Skeletal muscle tissue (tissue), 4 donors: ENCODE measurements around the gene RAPGEF2. TPM values are rescaled to one million over a fixed set of nuclear protein-coding genes. Genes with fewer than 3 reads are reported as not detected.

Source experiments
- H3K27ac ChIP-seq: one replicate; pipeline ENCODE4 v1.7.0; 2013; ENCODE audit warnings: mild to moderate bottlenecking, low read depth, low read length, inconsistent platforms
- H3K27me3 ChIP-seq, 3 donors: one replicate each; pipeline ENCODE4 v1.7.0; 2013; ENCODE audit warnings: low read length in 3 of 3; ENCODE audit not compliant: control insufficient read depth in 3 of 3, insufficient read depth in 3 of 3
- H3K36me3 ChIP-seq, 3 donors: one replicate each; pipeline ENCODE4 v1.7.0; 2013; ENCODE audit warnings: low read length in 3 of 3; ENCODE audit not compliant: control insufficient read depth in 3 of 3, insufficient read depth in 3 of 3
- H3K4me1 ChIP-seq, 3 donors: one replicate each; pipeline ENCODE4 v1.7.0; 2013; ENCODE audit warnings: low read length in 3 of 3, mild to moderate bottlenecking in 3 of 3; ENCODE audit not compliant: control insufficient read depth in 3 of 3, insufficient read depth in 3 of 3
- H3K4me3 ChIP-seq, 3 donors: one replicate each; pipeline ENCODE4 v1.7.0; 2013; ENCODE audit warnings: low read length in 3 of 3
- H3K9ac ChIP-seq, 3 donors: one replicate each; pipeline ENCODE4 v1.7.0; 2013; ENCODE audit warnings: low read length in 3 of 3, mild to moderate bottlenecking in 3 of 3, moderate library complexity in 2 of 3, low read depth in 1 of 3
- H3K9me3 ChIP-seq, 3 donors: one replicate each; pipeline ENCODE4 v1.7.0; 2013; ENCODE audit warnings: low read length in 3 of 3; ENCODE audit not compliant: control insufficient read depth in 3 of 3
- total RNA-seq: library from RNA; depleted of rRNA; stranded (reverse); fragments of >200 nt; gene quantifications from one replicate; pipeline ENCODE4 v1.2.3, GENCODE V29; 2014
- donor health status: Osteomylitis.

The RAPGEF2 gene
- total RNA-seq, 1 donor from 2014 or later, result 46.4 TPM

DNA sequence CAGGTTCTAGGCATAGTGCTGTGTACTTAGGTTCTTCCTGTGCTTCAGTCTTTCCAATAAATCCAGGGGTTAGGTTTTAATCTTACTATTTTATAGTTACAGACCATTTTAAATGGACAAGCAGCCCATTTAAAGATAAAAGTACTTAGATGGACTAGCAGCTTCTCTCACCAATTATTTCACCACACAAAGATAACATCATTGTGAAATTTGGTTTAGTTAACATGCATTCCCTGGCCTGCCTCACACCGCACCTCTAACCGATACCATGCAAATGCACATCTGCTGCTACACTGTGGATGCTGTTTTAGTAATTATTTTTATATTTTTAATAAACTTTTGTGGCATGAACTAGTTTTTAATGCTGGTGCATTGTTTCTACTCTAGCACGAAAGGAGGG lies 252.6 kb downstream of the RAPGEF2 start:
- H3K36me3 ChIP-seq, result peaks cover 30 to 71% (median 58%) of the 10 kb centered on the region in 3 donors
- H3K27ac ChIP-seq, result no peak overlapping the region
- H3K4me1 ChIP-seq, result peaks cover 3 to 7% (median 5%) of the 10 kb centered on the region in 3 donors
- H3K4me3 ChIP-seq, result no peak overlapping the region
- no peak overlapping the region for H3K9ac ChIP-seq
- no peaks in the 10 kb centered on the region for H3K27me3 ChIP-seq
- H3K9me3 ChIP-seq, result no peaks in the 10 kb centered on the region

DNA sequence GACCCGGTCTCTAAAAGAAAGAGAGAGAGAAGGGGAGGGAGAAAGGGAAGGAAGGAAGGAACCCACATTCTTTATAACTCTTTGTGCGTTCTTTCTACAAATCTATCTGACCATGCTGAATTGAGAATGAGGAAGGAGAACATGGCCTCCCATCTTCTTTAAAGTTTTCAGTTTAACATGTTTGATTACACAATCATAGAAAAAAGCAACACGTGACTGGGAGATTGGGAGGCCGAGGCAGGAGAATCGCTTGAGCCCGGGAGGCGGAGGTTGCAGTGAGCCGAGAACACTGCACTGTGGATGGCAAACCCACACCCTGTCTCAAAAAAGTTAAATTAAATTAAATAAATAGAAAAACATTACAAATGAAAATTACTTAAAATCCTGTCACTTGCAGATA lies 254.5 kb downstream of the RAPGEF2 start:
- peaks cover 28 to 71% (median 53%) of the 10 kb centered on the region in 3 donors for H3K36me3 ChIP-seq
- no peaks in the 10 kb centered on the region for H3K9me3 ChIP-seq
- no peaks in the 10 kb centered on the region for H3K27me3 ChIP-seq
- no peak overlapping the region for H3K9ac ChIP-seq
- no peak overlapping the region for H3K4me3 ChIP-seq
- H3K4me1 ChIP-seq, result peaks cover 0 to 3% (median 0%) of the 10 kb centered on the region in 3 donors
- no peak overlapping the region for H3K27ac ChIP-seq

DNA sequence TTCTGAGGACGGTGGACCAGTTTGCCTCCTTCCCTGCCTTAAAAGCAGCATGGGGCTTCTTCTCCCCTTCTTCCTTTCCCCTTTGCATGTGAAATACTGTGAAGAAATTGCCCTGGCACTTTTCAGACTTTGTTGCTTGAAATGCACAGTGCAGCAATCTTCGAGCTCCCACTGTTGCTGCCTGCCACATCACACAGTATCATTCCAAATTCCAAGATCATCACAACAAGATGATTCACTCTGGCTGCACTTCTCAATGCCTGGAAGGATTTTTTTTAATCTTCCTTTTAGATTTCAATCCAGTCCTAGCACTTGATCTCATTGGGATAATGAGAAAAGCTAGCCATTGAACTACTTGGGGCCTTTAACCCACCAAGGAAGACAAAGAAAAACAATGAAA lies 255.3 kb downstream of the RAPGEF2 start:
- Histone ChIP-seq H3K4me3 (no peak overlapping the region), H3K27ac (peak overlapping the region; percentile 9), H3K9me3 (no peaks in the 10 kb centered on the region), H3K9ac (no peak overlapping the region), H3K27me3 (no peaks in the 10 kb centered on the region), H3K4me1 (peaks cover 0 to 3% (median 0%) of the 10 kb centered on the region in 3 donors), H3K36me3 (peaks cover 28 to 62% (median 47%) of the 10 kb centered on the region in 3 donors)

DNA sequence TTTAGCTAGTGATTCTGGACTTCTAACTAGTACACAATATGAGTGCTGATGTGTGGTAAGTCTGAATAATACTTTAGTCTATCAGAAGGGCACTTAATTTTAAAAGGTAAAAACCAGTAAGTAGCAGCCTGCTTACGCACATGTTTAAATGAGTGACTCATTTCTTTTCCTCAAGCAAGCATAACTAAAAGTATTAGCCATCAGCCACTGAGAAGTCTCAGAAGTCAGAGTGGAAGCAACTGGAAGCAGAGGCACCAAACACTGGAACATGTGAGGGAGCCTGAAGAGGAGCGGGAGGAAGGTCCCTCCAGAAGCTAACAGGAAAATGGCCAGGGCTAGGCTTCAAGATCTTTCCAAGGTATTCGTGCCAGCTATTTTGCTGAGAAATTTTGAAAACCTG lies 257.7 kb downstream of the RAPGEF2 start:
- Histone ChIP-seq H3K9me3 (no peaks in the 10 kb centered on the region), H3K9ac (no peak overlapping the region), H3K4me1 (peaks cover 0 to 3% (median 0%) of the 10 kb centered on the region in 3 donors), H3K27me3 (no peaks in the 10 kb centered on the region), H3K27ac (no peak overlapping the region), H3K4me3 (no peak overlapping the region), H3K36me3 (peaks cover 20 to 46% (median 30%) of the 10 kb centered on the region in 3 donors)

DNA sequence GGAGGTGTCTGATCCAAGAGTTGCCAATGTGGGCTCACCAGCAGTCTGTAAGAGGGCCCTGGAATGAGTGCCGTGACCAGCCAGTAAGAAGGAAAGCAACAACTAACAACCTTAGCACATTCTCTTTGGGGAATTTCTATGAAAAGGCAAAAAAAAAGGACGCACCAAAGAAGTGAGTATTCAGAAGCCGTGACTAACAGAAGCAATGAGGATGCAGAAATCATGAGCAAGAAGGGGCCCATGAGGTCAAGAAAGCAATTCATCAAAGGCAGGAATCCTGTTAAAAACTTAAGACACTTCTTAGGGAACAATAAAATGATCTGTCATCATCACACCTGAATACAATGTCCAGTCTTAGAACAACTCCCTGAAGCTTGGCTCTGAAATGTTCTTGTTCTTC lies 260.5 kb downstream of the RAPGEF2 start:
- H3K4me1 ChIP-seq, result no peaks in the 10 kb centered on the region
- no peaks in the 10 kb centered on the region for H3K27me3 ChIP-seq
- no peak overlapping the region for H3K4me3 ChIP-seq
- no peak overlapping the region for H3K27ac ChIP-seq
- H3K36me3 ChIP-seq, result peaks cover 6 to 22% (median 10%) of the 10 kb centered on the region in 3 donors
- no peaks in the 10 kb centered on the region for H3K9me3 ChIP-seq
- no peak overlapping the region for H3K9ac ChIP-seq

DNA sequence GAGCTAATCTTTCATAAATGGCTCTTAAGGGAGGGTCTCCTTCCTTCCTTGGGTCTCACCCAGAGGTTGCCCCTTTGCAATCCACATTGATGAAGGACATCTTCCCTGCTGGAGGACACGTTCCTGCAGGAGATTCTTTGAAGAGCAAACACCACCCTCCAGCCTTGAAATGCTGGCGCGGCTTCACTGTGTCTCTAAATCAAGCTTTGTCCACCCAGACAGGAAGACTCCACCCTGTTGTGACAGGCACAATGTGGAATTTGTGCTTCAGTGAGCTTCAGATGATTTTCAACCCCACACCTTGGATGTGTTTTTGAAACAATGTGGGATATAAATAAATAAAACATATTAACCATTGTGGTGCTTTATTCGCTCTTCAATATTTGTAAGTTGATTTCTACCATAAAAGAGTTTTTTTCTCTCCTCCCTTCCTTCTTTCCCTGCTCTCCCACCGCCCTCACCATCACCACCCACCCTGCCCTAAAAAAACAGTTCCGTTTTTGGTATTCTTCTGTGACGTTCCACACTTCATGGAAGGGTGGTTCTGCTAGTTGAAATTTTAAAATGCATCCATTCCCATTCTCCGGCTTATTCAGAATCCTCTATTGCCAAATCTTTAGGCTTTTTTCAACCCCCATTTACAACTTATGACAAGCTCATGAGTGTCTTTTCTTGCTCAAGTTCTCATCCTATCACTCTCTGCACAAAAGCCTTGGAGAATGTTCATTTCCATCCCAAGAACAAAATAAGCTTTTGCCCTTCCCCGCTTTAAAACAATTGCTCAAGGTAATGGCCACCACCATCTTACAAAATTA lies 264.3 kb downstream of the RAPGEF2 start:
- Histone ChIP-seq H3K27ac (no peak overlapping the region), H3K9me3 (no peaks in the 10 kb centered on the region), H3K4me3 (no peak overlapping the region), H3K27me3 (no peaks in the 10 kb centered on the region), H3K4me1 (no peaks in the 10 kb centered on the region), H3K36me3 (no peaks in the 10 kb centered on the region), H3K9ac (no peak overlapping the region)

DNA sequence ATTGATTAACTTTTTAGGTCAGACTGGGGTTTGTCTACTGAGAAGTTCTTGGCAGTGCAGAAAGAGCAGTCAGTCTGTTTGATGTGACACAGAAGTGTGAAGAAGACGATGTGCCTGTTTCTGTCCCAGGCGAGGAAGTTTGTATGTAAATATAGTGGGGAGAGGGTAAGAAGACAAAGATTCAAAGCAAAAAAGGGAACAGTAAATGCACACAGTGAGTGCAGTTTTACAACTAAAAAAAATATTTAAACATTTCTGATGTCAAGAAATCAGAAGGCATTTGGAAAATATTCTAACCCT lies 264.9 kb downstream of the RAPGEF2 start:
- Histone ChIP-seq H3K9me3 (no peaks in the 10 kb centered on the region), H3K9ac (no peak overlapping the region), H3K27me3 (no peaks in the 10 kb centered on the region), H3K36me3 (no peaks in the 10 kb centered on the region), H3K27ac (no peak overlapping the region), H3K4me1 (no peaks in the 10 kb centered on the region), H3K4me3 (no peak overlapping the region)

DNA sequence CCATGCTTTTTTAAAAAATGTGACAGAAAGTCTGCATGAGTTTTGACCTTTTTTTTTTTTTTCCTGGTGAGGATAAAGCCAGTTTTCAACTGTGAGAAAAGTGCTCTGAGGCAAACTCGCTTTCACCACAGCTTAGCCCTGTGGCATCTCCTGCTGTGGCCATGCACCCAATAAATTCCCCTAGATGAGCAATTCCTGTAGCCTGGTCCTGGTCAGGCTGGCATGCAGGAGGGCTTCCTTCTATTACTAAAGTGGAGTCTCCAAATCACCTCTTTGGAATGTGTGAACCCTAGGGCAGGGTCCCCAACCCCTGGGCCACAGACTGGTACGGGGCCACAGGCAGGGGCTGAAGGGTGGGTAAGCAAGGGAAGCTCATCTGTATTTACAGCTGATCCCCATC lies 265.4 kb downstream of the RAPGEF2 start:
- no peaks in the 10 kb centered on the region for H3K4me1 ChIP-seq
- no peaks in the 10 kb centered on the region for H3K36me3 ChIP-seq
- no peaks in the 10 kb centered on the region for H3K27me3 ChIP-seq
- H3K27ac ChIP-seq, result no peak overlapping the region
- H3K9ac ChIP-seq, result no peak overlapping the region
- no peak overlapping the region for H3K4me3 ChIP-seq
- H3K9me3 ChIP-seq, result no peaks in the 10 kb centered on the region

DNA sequence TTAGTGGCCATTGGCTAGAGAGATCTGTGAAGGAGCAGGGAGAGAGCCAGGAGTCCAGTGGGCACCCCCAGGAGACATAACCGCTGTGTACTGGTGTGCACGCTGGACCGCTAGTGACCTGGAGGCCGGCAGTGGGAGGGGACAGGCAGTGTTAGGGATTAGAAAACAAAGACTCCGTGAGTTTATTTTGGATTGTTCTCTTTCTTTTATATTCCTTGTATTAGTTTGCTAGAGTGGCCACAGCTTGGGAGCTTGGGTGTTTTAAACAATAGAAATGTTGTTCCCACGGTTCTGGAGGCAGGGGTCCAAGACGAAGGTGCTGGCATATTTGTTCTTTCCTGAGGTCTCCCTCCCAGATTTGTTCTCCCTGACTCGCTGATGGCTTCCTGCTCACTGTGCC lies 266.4 kb downstream of the RAPGEF2 start:
- Histone ChIP-seq H3K9me3 (no peaks in the 10 kb centered on the region), H3K9ac (no peak overlapping the region), H3K36me3 (no peaks in the 10 kb centered on the region), H3K4me1 (no peaks in the 10 kb centered on the region), H3K27me3 (no peaks in the 10 kb centered on the region), H3K27ac (no peak overlapping the region), H3K4me3 (no peak overlapping the region)

DNA sequence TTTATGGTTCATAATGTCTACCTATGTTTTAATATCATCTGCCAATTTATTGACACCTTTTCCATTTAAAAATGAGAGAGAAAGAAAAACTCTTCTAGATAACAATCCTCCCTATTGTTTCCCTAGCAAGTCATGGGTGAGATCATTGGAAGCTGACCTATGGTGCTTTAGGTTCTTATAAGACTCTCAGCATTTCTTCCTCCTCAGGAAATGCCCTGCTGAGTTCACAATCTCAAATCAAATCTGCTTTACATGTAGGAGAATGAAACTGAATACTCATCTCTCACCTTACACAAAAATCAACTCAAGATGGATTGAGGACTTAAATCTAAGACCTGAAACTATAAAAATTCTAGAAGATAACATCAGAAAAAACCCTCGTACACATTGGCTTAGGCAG lies 267.4 kb downstream of the RAPGEF2 start:
- Histone ChIP-seq H3K9me3 (no peaks in the 10 kb centered on the region), H3K27ac (no peak overlapping the region)

More for the DNA sequence above, 267.4 kb downstream of the RAPGEF2 start:
- no peak overlapping the region for H3K4me3 ChIP-seq
- no peaks in the 10 kb centered on the region for H3K4me1 ChIP-seq
- no peaks in the 10 kb centered on the region for H3K27me3 ChIP-seq
- H3K9ac ChIP-seq, result no peak overlapping the region
- H3K36me3 ChIP-seq, result no peaks in the 10 kb centered on the region
